Measurements from ENCODE around the gene RLN3.

DNA sequence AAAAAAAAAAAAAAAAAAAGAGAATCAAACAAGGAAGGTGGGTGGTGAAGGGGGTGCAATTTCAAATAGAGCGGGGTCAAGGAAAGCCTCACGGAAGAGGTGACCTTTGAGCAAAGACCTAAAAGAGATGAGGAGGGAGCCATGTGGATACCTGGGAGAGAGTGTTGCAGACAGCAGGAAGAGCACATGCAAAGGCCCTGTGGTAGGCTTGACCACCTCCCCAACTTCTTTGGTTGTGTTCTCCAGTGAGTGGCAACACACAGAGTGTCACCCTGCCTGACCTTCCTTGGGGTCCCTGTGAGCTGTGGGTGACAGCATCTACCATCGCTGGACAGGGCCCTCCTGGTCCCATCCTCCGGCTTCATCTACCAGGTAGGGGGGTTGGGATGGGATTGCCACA is 22.6 kb downstream of the RLN3 start:
- TF ChIP-seq, protein P1, sequence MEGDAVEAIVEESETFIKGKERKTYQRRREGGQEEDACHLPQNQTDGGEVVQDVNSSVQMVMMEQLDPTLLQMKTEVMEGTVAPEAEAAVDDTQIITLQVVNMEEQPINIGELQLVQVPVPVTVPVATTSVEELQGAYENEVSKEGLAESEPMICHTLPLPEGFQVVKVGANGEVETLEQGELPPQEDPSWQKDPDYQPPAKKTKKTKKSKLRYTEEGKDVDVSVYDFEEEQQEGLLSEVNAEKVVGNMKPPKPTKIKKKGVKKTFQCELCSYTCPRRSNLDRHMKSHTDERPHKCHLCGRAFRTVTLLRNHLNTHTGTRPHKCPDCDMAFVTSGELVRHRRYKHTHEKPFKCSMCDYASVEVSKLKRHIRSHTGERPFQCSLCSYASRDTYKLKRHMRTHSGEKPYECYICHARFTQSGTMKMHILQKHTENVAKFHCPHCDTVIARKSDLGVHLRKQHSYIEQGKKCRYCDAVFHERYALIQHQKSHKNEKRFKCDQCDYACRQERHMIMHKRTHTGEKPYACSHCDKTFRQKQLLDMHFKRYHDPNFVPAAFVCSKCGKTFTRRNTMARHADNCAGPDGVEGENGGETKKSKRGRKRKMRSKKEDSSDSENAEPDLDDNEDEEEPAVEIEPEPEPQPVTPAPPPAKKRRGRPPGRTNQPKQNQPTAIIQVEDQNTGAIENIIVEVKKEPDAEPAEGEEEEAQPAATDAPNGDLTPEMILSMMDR (IDR thresholded peaks at IDR 0.05) = no peak
- no peak for TF ChIP-seq POLR2AphosphoS5 (IDR thresholded peaks at IDR 0.05)
